HG03442 (cell line): Measurements from ENCODE around the gene ZG16B.

Source experiments
- ATAC-seq: cut with Tn5 transposase; IDR thresholded peaks from one replicate; pipeline ENCODE4 v1.9.1; 2021; ENCODE audit warnings: mild to moderate bottlenecking, moderate library complexity; ENCODE audit not compliant: unreplicated experiment

ZG16B gene

GRCh38 chr16:2865651-2866050 is 35.5 kb downstream of the ZG16B start:
- ATAC-seq, result no peak

DNA sequence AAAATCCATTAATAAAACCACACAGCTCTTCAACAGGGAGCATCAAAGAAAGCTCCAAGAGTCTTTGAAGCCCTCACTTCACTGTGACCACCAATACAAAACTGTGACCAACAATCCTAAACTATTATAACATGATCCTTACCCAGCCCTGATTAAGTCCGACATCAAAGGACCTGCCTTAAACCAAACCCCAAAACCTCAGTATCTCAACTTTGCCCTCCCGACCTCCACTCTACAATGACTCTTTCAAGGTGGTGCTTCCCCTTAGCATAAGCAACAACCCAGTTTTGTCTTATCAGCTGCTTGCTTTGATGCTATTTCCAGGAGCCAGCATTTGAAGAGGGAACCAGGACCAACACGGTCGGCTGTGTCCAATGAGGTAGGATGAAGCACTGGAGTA is 36.3 kb downstream of the ZG16B start:
- no peak for ATAC-seq

DNA sequence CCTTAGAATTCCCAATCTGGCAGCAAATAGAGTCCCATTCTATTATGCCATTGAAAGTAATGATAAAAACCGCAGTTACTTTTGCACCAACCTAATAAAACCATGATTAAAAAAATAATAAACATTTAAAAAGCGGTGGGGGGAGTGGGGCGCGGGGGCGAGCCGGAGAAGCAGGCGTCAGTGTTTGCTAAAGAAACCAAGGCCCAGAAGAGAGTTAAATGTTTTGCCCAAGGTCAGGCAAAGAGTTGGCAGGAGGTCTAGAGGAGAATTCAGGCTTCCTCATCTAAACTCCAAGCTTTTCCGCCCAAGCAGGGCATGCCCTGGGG is 37.5 kb downstream of the ZG16B start:
- no peak for ATAC-seq

DNA sequence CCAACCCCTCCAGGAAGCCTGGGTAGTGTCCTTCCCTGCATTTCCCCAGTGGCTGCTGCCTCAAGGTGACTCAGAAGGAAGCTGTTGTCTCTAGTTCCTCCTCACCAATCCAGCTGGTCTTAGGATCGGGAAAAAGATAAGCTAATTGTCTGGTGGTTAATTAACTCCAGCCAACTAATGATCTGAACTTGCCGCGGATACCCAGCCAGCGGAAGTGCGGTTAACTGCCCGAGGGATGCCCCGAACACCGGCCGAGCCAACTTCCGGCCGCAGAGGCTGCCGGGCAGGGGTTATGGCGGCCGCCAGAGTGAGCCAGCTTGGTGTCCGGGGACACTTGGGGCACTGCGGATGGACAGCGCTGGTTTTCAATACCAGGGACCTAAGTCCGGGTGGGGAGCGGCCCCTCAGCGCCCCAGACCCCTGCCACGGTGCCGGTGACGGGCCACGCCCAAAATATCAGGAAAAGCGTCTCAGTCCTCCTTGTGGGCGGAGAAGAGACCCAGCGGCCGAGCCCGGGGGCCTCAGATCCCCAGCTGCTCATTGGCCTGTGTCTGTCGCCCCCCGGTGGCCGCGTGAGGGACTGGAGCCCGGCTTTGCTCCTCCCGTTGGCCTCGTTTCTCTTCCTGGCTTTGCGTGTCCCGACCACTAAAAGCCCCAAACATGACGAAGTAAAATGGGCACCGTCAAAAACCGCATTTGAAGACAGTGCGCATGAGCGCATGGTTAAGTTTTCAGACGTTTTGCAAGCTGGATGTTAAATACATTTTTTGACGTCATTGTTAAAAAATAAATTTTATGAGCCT is 38.1 kb downstream of the ZG16B start:
- peak; percentile 90 for ATAC-seq

DNA sequence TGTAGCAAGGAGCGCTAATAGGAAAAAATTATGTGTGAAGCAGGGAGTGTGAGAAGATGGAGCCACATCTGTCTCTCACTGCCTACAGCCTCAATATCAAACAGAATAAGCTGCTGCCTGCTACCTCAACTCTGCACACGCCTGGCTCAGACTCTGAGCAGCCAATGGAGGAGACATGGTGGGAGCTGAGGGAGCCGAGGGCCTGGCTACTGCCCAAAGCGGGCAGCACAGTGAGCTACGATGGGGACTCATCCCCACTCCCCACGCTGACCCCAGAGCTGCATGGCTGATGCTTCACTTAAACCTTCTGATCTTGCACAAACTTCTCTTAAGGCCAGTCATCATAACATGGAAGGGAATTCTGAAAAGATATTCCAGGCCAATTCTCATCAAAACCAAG is 41.8 kb downstream of the ZG16B start:
- no peak for ATAC-seq

DNA sequence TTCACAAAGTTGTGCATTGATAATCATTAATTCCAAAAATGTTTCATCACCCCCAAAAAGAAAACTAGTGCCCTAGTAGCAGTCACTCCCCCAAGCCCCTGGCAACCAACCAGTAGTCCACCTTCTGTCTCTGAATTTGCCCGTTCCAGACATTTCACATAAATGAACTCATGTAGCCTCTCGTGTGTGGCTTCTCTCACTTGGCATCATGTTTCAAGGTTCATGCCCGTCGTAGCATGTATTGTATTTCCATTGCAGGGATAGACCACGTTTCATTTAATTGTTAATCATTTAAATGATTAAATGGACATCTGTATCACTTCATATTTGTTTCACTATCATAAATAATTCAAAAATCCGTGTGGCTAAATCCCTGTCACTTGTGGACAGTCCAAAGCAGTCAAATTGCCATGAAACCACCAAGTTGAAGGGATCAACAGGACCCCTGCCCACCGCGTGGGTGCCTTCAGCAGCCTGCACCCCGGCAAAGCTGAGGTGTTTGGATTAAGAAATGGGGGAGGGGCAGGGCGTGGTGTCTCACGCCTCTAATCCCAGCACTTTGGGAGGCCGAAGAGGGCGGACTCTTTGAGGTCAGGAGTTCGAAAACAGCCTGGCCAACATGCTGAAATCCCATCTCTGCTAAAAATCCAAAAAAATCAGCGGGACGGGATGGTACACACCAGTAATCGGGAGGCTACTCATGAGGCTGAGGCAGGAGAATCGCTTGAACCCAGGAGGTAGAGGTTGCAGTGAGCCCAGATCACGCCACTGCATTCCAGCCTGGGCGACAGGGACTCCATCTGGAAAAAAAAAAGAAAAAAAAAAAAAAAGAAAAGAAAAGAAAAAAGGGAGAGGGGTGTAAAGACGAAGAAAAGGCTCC is 44.2 kb downstream of the ZG16B start:
- ATAC-seq, result no peak

GRCh38 chr16:2874912-2875362 is 44.8 kb downstream of the ZG16B start:
- no peak for ATAC-seq

- no peak for ATAC-seq
Measured at GRCh38 chr16:2879854-2880508, 49.9 kb downstream of the ZG16B start.
